HEK293T (cell line): Measurements from ENCODE around the gene ING3.

Experiments
- BHLHE40 ChIP-seq: fragments of 450-650 bp; IDR thresholded peaks from 2 replicates; pipeline ENCODE4 v1.6.1; 2016; ENCODE audit warnings: mild to moderate bottlenecking, moderate library complexity, borderline replicate concordance
- CTBP1 ChIP-seq: fragments of 450-650 bp; IDR thresholded peaks from 2 replicates; pipeline ENCODE4 v1.6.1; 2016; ENCODE audit warnings: borderline replicate concordance
- SP1 ChIP-seq: fragments of 450-650 bp; IDR thresholded peaks from 2 replicates; pipeline ENCODE4 v1.6.1; 2017
- TARDBP ChIP-seq: fragments of 450-650 bp; IDR thresholded peaks from 2 replicates; pipeline ENCODE4 v1.6.1; 2016

GRCh38 chr7:120994512-120995410 lies 44.2 kb downstream of the ING3 start:
- TF ChIP-seq SP1 = no peak
- no peak for TF ChIP-seq TARDBP
- TF ChIP-seq CTBP1 = no peak
- no peak for TF ChIP-seq BHLHE40
